HG02623 (cell line): ENCODE results near the gene NADSYN1.
"Not testable (repeated sequence)": the region's sequence is repeated elsewhere in the genome, so short reads cannot be mapped to it uniquely, and the experiment has no call there.

Experiments
- ATAC-seq: cut with Tn5 transposase; IDR thresholded peaks from one replicate; pipeline ENCODE4 v1.9.1; 2021; ENCODE audit warnings: moderate library complexity; ENCODE audit not compliant: unreplicated experiment

The NADSYN1 gene

GRCh38 chr11:71518506-71519471 lies 65.8 kb downstream of the NADSYN1 start:
- no peak for ATAC-seq

GRCh38 chr11:71519546-71519945 lies 66.5 kb downstream of the NADSYN1 start:
- ATAC-seq = no peak

- no peak for ATAC-seq
These were observed 72.4 kb downstream of the NADSYN1 start for GRCh38 chr11:71525188-71525937.

- ATAC-seq = no peak
These were observed 73.0 kb downstream of the NADSYN1 start for GRCh38 chr11:71525938-71526495.

- not testable (repeated sequence) for ATAC-seq
These were observed 74.0 kb downstream of the NADSYN1 start, which contains the start of gene KRTAP5-7 for GRCh38 chr11:71526796-71527575. TSS of gene KRTAP5-7 (plus strand) at chr11:71527267. CDS start at chr11:71527301, 34 bp downstream.

- no peak for ATAC-seq
These were observed 74.7 kb downstream of the NADSYN1 start for GRCh38 chr11:71527576-71528210.

GRCh38 chr11:71530602-71531001 lies 77.6 kb downstream of the NADSYN1 start:
- no peak for ATAC-seq

- ATAC-seq = no peak
These were observed 79.1 kb downstream of the NADSYN1 start for GRCh38 chr11:71532036-71532610.

GRCh38 chr11:71534711-71535608 lies 82.0 kb downstream of the NADSYN1 start:
- ATAC-seq = not testable (repeated sequence)

GRCh38 chr11:71535825-71536224 lies 82.8 kb downstream of the NADSYN1 start:
- no peak for ATAC-seq

- ATAC-seq = no peak
These were observed 84.5 kb downstream of the NADSYN1 start for GRCh38 chr11:71537537-71537936.

GRCh38 chr11:71537977-71538665 lies 85.1 kb downstream of the NADSYN1 start, which contains the start of gene KRTAP5-8:
TSS of gene KRTAP5-8 (plus strand) at chr11:71538025. CDS start at chr11:71538056, 31 bp downstream.
- ATAC-seq = not testable (repeated sequence)

GRCh38 chr11:71538666-71538990 lies 85.6 kb downstream of the NADSYN1 start:
- no peak for ATAC-seq

GRCh38 chr11:71539017-71539416 lies 86.0 kb downstream of the NADSYN1 start:
- ATAC-seq = no peak

GRCh38 chr11:71539971-71540370 lies 87.0 kb downstream of the NADSYN1 start:
- not testable (repeated sequence) for ATAC-seq

- peak; percentile 45 for ATAC-seq
These were observed 87.7 kb downstream of the NADSYN1 start for GRCh38 chr11:71540521-71541304.

- no peak for ATAC-seq
These were observed 89.4 kb downstream of the NADSYN1 start for GRCh38 chr11:71542382-71542781.
